Natural killer cell (primary cell): ENCODE results near the gene SEZ6L. TPM values are rescaled to one million over a fixed set of nuclear protein-coding genes. Genes with fewer than 3 reads are reported as not detected.

Source experiments
- ATAC-seq, 3 donors: fragments of 150-1000 bp in 2 of 3; fragments of 200-7000 bp in 1 of 3; cut with Tn5 transposase; 1 replicate in 1 of 3; 2 replicates in 2 of 3; pipeline ENCODE4 v1.10.0; 2021; ENCODE audit warnings: mild to moderate bottlenecking in 2 of 3, moderate library complexity in 2 of 3
- DNase-seq, 2 donors: peaks; one replicate each; pipeline versions ENCODE4 v3.0.0 to v3.0.0-alpha.2; 2013 to 2021; ENCODE audit warnings: mixed read lengths in 1 of 2
- H3K27ac ChIP-seq: one replicate; pipeline ENCODE4 v1.5.1; 2013; ENCODE audit warnings: mild to moderate bottlenecking, low read length
- H3K27me3 ChIP-seq: one replicate; pipeline ENCODE4 v1.6.1; 2013; ENCODE audit warnings: low read length; ENCODE audit not compliant: control insufficient read depth, insufficient read depth
- H3K36me3 ChIP-seq: one replicate; pipeline ENCODE4 v1.6.1; 2013; ENCODE audit warnings: low read length; ENCODE audit not compliant: control insufficient read depth, insufficient read depth
- H3K4me1 ChIP-seq: one replicate; pipeline ENCODE4 v1.6.1; 2013; ENCODE audit warnings: low read length; ENCODE audit not compliant: control insufficient read depth, insufficient read depth
- H3K4me3 ChIP-seq: one replicate; pipeline ENCODE4 v1.5.1; 2013; ENCODE audit warnings: low read length
- H3K9me3 ChIP-seq: one replicate; pipeline ENCODE4 v1.6.1; 2013; ENCODE audit warnings: low read length; ENCODE audit not compliant: control insufficient read depth, insufficient read depth
- H3K27ac Mint-ChIP-seq, 2 donors: one replicate each; pipeline ENCODE4 v1.8.0; 2022; ENCODE audit warnings: mild to moderate bottlenecking in 2 of 2, mixed read lengths in 2 of 2, moderate library complexity in 1 of 2
- H3K27me3 Mint-ChIP-seq, 2 donors: one replicate each; pipeline ENCODE4 v1.8.0; 2022; ENCODE audit warnings: low read depth in 2 of 2, mixed read lengths in 2 of 2
- H3K36me3 Mint-ChIP-seq: one replicate; pipeline ENCODE4 v1.8.0; 2022; ENCODE audit warnings: mixed read lengths
- H3K4me1 Mint-ChIP-seq, 2 donors: one replicate each; pipeline ENCODE4 v1.8.0; 2022; ENCODE audit warnings: mixed read lengths in 2 of 2
- H3K4me3 Mint-ChIP-seq: one replicate; pipeline ENCODE4 v1.8.0; 2022; ENCODE audit warnings: mild to moderate bottlenecking, moderate library complexity, mixed read lengths
- H3K9me3 Mint-ChIP-seq, 2 donors: one replicate each; pipeline ENCODE4 v1.8.0; 2022; ENCODE audit warnings: mixed read lengths in 2 of 2
- WGBS: methylation state at CpG from one replicate; pipeline ENCODE4 v1.1.7; 2013; ENCODE audit warnings: missing lambda C conversion rate; ENCODE audit not compliant: insufficient coverage; 5-methylcytosine and 5-hydroxymethylcytosine counted together
- intact Hi-C: fragments of 100-400 bp; cut with micrococcal nuclease; formaldehyde crosslinking; loops from one replicate; pipeline ENCODE4 v1.14.2; 2022
- total RNA-seq, 4 donors: library from RNA; stranded (reverse); fragments of 120-200 nt in 1 of 4; gene quantifications; one replicate each; pipeline versions ENCODE4 v1.2.3 to v1.2.4, GENCODE V29; 2013 to 2022
- TF ChIP-seq, protein P1 (sequence below): fragments of 200-600 bp; IDR thresholded peaks from one replicate; pipeline ENCODE4 v1.8.0; 2022; ENCODE audit warnings: antibody characterized with exemption

The SEZ6L gene
- total RNA-seq, 3 donors from 2014 or later (not counting 1 experiment from before 2014, with no cell fraction given), result 0.11 to 1.1 (median 0.60) TPM

DNA sequence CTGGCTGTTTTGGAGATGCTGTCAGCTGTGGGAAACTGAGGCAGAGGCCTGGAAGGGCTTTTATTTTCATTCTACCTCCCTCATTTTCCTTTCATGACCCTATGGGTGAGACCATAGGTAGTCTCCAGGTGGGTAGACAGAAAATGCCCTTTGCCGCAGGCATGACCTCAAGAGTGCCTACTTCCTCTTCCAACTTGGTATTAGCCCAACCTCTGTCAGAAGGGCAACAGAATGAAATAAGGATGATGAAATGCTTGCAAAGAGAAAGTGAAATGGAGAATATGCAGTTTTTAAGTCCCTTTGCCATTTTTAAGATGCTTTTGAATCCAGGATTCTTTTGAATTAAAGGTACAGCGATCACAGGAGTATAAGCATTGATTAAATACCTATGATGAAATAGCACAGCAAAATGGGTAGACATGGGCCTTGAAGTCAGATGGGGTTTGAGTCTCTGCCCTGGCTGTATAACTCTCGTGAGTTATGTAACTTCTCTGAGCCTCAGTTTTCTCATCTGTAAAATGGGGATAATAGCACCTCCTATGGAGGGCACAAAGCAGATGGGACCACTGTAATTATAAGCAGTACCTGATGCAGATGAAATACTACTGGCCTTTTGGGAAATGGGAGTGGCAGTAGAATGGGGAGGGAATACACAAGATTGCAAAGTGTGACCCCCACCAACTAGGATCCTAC lies 263.5 kb downstream of the SEZ6L start:
- Mint-ChIP-seq H3K27me3 (no peaks in the 10 kb centered on the region), H3K27ac (no peak overlapping the region), H3K4me3 (no peak overlapping the region), H3K9me3 (no peaks in the 10 kb centered on the region), H3K36me3 (peaks cover 7% of the 10 kb centered on the region), H3K4me1 (peaks cover 24 to 41% of the 10 kb centered on the region in 2 donors)
- H3K9me3 ChIP-seq, result no peaks in the 10 kb centered on the region
- intact Hi-C loops, result no loop called here
- no peak for DNase-seq
- peaks cover 29% of the 10 kb centered on the region for H3K4me1 ChIP-seq
- H3K27ac ChIP-seq, result no peak overlapping the region
- H3K27me3 ChIP-seq, result no peaks in the 10 kb centered on the region
- no peak for ATAC-seq
- 94% methylated on average over 2 of the region's 3 CpGs for WGBS
- TF ChIP-seq, protein P1, sequence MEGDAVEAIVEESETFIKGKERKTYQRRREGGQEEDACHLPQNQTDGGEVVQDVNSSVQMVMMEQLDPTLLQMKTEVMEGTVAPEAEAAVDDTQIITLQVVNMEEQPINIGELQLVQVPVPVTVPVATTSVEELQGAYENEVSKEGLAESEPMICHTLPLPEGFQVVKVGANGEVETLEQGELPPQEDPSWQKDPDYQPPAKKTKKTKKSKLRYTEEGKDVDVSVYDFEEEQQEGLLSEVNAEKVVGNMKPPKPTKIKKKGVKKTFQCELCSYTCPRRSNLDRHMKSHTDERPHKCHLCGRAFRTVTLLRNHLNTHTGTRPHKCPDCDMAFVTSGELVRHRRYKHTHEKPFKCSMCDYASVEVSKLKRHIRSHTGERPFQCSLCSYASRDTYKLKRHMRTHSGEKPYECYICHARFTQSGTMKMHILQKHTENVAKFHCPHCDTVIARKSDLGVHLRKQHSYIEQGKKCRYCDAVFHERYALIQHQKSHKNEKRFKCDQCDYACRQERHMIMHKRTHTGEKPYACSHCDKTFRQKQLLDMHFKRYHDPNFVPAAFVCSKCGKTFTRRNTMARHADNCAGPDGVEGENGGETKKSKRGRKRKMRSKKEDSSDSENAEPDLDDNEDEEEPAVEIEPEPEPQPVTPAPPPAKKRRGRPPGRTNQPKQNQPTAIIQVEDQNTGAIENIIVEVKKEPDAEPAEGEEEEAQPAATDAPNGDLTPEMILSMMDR, result no peak
- H3K4me3 ChIP-seq, result no peak overlapping the region
- H3K36me3 ChIP-seq, result peaks cover 9% of the 10 kb centered on the region
